Panc1 (cell line): Measurements from ENCODE around the gene CDK11B. TPM values are rescaled to one million over a fixed set of nuclear protein-coding genes. Genes with fewer than 3 reads are reported as not detected.

Source experiments
- ATAC-seq: fragments of 200-7000 bp; cut with Tn5 transposase; 2 replicates; pipeline ENCODE4 v1.9.1; 2020; ENCODE audit warnings: mild to moderate bottlenecking, moderate library complexity
- BruUV-seq: library from RNA; stranded (reverse); fragments of 400-500 nt; replicated peaks from 2 replicates; lab custom pipeline; 2021; lab: Mats Ljungman, UMichigan
- CTCF ChIA-PET: fragments of 300-600 bp; sonication (Branson Sonifier 250); formaldehyde crosslinking; loops from one replicate; lab custom pipeline; 2022; ENCODE audit warnings: antibody characterized with exemption; lab: Charles Lee
- POLR2A ChIA-PET: fragments of 300-600 bp; sonication (Branson Sonifier 250); formaldehyde crosslinking; loops from one replicate; lab custom pipeline; 2022; ENCODE audit warnings: antibody characterized with exemption; lab: Charles Lee
- DNase-seq: peaks from one replicate; pipeline ENCODE4 v3.0.0-alpha.2; 2010; ENCODE audit warnings: low read depth, low spot score
- H3K27ac ChIP-seq: 2 replicates; pipeline ENCODE4 v1.5.1; 2011; ENCODE audit warnings: mild to moderate bottlenecking, low read length, inconsistent platforms
- H3K27me3 ChIP-seq: fragments of 200-500 bp; sonication (Bioruptor generic); 2 replicates; pipeline ENCODE4 v1.6.0; 2014; ENCODE audit warnings: low read length, inconsistent platforms; ENCODE audit not compliant: control insufficient read depth, insufficient read depth
- H3K36me3 ChIP-seq: fragments of 200-500 bp; sonication (Bioruptor generic); 2 replicates; pipeline ENCODE4 v1.5.1; 2014; ENCODE audit warnings: inconsistent platforms, mild to moderate bottlenecking, low read length, moderate library complexity; ENCODE audit not compliant: control insufficient read depth, insufficient read depth
- H3K4me1 ChIP-seq: 2 replicates; pipeline ENCODE4 v1.5.1; 2011; ENCODE audit warnings: inconsistent platforms, mild to moderate bottlenecking, low read length, moderate library complexity; ENCODE audit not compliant: control insufficient read depth, insufficient read depth
- H3K4me3 ChIP-seq, 2 experiments: 2 replicates each; pipeline ENCODE4 v1.5.1; 2011 to 2012; ENCODE audit warnings: low read depth in 2 of 2, low read length in 2 of 2, mild to moderate bottlenecking in 2 of 2, inconsistent platforms in 1 of 2, moderate library complexity in 1 of 2
- H3K9me3 ChIP-seq: fragments of 200-500 bp; sonication (Bioruptor generic); 2 replicates; pipeline ENCODE4 v1.5.1; 2014; ENCODE audit warnings: low read depth, mild to moderate bottlenecking, inconsistent platforms, low read length, moderate library complexity; ENCODE audit not compliant: control insufficient read depth, insufficient read depth
- POLR2AphosphoS5 ChIP-seq: IDR thresholded peaks from 2 replicates; pipeline ENCODE4 v1.6.1; 2012; ENCODE audit warnings: mild to moderate bottlenecking, low read depth, low read length, moderate library complexity
- SIN3A ChIP-seq: IDR thresholded peaks from 2 replicates; pipeline ENCODE4 v1.6.1; 2012; ENCODE audit warnings: low read depth, mild to moderate bottlenecking, low read length, moderate library complexity, borderline replicate concordance; ENCODE audit not compliant: insufficient read depth
- TCF7L2 ChIP-seq: IDR thresholded peaks from 2 replicates; pipeline ENCODE4 v1.6.1; 2011; ENCODE audit warnings: mild to moderate bottlenecking, low read depth, low read length, inconsistent platforms
- in situ Hi-C: cut with HindIII; loops from 2 replicates; pipeline ENCODE4 v1.10.0; 2016; ENCODE audit warnings: low sequenced_read_pairs, low pct_unique_long_range_greater_than_20kb
- intact Hi-C: fragments of 100-400 bp; cut with micrococcal nuclease; formaldehyde crosslinking; loops from one replicate; pipeline ENCODE4 v1.10.0; 2022; ENCODE audit not compliant: unreplicated experiment
- total RNA-seq: library from RNA; stranded (reverse); gene quantifications from one replicate; pipeline ENCODE4 v1.2.1, GENCODE V29; 2021; ENCODE audit not compliant: unreplicated experiment
- TF ChIP-seq, protein P1 (sequence below): fragments of 450-650 bp; IDR thresholded peaks from 2 replicates; pipeline ENCODE4 v1.5.1; 2017; ENCODE audit warnings: mild to moderate bottlenecking
- TF ChIP-seq, protein P2 (sequence below), 2 experiments: IDR thresholded peaks; 2 replicates each; pipeline ENCODE4 v1.6.1; 2011 to 2012; ENCODE audit warnings: low read depth in 2 of 2, control low read depth in 1 of 2, low read length in 1 of 2, mild to moderate bottlenecking in 1 of 2, moderate library complexity in 1 of 2; ENCODE audit not compliant: insufficient read depth in 1 of 2

CDK11B gene
- total RNA-seq, 1 experiment from 2014 or later, result 36.5 TPM

DNA sequence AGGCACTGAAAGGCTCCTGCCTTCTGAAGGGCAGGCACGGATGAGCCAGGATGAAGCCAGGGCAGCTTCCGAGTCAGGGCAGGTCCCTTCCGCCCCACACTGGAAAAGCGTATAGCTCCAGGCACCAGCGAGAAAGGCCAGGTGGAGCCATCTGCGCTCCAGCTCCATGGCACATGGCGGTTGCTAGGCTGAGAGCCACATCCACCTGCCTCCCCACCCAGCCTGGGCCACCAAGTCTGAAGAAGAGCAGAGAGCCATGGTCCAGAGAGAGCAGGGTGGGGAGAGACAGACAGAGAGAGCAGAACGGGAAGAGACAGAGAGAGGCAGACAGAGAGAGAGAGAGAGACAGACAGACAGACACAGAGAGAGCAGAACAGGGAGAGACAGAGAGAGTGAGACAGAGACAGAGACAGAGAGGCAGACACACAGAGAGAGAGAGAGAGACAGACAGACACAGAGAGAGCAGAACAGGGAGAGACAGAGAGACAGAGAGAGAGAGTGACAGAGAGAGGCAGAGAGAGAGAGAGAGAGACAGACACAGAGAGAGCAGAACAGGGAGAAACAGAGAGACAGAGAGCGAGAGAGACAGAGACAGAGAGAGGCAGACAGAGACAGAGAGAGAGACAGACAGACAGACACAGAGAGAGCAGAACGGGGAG is 64.1 kb downstream of the CDK11B start:
- DNase-seq (no peak), ATAC-seq (peak; percentile 49)
- ChIA-PET CTCF (no interaction called here), POLR2A (no interaction called here)
- Histone ChIP-seq H3K27ac (no peak overlapping the region), H3K4me3 (no peak overlapping the region), H3K36me3 (no peaks in the 10 kb centered on the region), H3K27me3 (no peaks in the 10 kb centered on the region), H3K4me1 (peaks cover 6% of the 10 kb centered on the region), H3K9me3 (no peaks in the 10 kb centered on the region)
- BruUV-seq, result no TSS peak
- TF ChIP-seq, protein P1, sequence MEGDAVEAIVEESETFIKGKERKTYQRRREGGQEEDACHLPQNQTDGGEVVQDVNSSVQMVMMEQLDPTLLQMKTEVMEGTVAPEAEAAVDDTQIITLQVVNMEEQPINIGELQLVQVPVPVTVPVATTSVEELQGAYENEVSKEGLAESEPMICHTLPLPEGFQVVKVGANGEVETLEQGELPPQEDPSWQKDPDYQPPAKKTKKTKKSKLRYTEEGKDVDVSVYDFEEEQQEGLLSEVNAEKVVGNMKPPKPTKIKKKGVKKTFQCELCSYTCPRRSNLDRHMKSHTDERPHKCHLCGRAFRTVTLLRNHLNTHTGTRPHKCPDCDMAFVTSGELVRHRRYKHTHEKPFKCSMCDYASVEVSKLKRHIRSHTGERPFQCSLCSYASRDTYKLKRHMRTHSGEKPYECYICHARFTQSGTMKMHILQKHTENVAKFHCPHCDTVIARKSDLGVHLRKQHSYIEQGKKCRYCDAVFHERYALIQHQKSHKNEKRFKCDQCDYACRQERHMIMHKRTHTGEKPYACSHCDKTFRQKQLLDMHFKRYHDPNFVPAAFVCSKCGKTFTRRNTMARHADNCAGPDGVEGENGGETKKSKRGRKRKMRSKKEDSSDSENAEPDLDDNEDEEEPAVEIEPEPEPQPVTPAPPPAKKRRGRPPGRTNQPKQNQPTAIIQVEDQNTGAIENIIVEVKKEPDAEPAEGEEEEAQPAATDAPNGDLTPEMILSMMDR, result no peak
- no peak for TF ChIP-seq POLR2AphosphoS5
- no peak for TF ChIP-seq SIN3A
- TF ChIP-seq TCF7L2, result no peak
- TF ChIP-seq, protein P2, sequence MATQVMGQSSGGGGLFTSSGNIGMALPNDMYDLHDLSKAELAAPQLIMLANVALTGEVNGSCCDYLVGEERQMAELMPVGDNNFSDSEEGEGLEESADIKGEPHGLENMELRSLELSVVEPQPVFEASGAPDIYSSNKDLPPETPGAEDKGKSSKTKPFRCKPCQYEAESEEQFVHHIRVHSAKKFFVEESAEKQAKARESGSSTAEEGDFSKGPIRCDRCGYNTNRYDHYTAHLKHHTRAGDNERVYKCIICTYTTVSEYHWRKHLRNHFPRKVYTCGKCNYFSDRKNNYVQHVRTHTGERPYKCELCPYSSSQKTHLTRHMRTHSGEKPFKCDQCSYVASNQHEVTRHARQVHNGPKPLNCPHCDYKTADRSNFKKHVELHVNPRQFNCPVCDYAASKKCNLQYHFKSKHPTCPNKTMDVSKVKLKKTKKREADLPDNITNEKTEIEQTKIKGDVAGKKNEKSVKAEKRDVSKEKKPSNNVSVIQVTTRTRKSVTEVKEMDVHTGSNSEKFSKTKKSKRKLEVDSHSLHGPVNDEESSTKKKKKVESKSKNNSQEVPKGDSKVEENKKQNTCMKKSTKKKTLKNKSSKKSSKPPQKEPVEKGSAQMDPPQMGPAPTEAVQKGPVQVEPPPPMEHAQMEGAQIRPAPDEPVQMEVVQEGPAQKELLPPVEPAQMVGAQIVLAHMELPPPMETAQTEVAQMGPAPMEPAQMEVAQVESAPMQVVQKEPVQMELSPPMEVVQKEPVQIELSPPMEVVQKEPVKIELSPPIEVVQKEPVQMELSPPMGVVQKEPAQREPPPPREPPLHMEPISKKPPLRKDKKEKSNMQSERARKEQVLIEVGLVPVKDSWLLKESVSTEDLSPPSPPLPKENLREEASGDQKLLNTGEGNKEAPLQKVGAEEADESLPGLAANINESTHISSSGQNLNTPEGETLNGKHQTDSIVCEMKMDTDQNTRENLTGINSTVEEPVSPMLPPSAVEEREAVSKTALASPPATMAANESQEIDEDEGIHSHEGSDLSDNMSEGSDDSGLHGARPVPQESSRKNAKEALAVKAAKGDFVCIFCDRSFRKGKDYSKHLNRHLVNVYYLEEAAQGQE (IDR thresholded peaks at IDR 0.05; ENCODE audit: insufficient read depth in 1 of 2, low read depth in 2 of 2, low read length in 1 of 2), result no peak
- intact Hi-C loops (no loop called here), in situ Hi-C loops (no loop called here)

- ChIA-PET CTCF (no interaction called here), POLR2A (no interaction called here)
- no TSS peak for BruUV-seq
- H3K4me3 ChIP-seq, result no peak overlapping the region
- TF ChIP-seq, protein P2 (IDR thresholded peaks at IDR 0.05; ENCODE audit: insufficient read depth in 1 of 2, low read depth in 2 of 2, low read length in 1 of 2), result no peak
- in situ Hi-C loops (no loop called here), intact Hi-C loops (no loop called here)
- H3K4me1 ChIP-seq, result peaks cover 6% of the 10 kb centered on the region
- H3K9me3 ChIP-seq, result no peaks in the 10 kb centered on the region
- no peaks in the 10 kb centered on the region for H3K27me3 ChIP-seq
- H3K27ac ChIP-seq, result no peak overlapping the region
- no peak for ATAC-seq
- no peaks in the 10 kb centered on the region for H3K36me3 ChIP-seq
- DNase-seq, result no peak
These were observed 64.8 kb downstream of the CDK11B start for GRCh38 chr1:1593834-1594601.
